Activated CD4-positive, CD25-positive, alpha-beta regulatory T cell (primary cell): ENCODE data around the gene TSPAN18.

Source experiments
- DNase-seq, 4 experiments: peaks; one replicate each; lab custom pipeline; 2025; lab: John Stamatoyannopoulos, UW

Gene TSPAN18

DNA sequence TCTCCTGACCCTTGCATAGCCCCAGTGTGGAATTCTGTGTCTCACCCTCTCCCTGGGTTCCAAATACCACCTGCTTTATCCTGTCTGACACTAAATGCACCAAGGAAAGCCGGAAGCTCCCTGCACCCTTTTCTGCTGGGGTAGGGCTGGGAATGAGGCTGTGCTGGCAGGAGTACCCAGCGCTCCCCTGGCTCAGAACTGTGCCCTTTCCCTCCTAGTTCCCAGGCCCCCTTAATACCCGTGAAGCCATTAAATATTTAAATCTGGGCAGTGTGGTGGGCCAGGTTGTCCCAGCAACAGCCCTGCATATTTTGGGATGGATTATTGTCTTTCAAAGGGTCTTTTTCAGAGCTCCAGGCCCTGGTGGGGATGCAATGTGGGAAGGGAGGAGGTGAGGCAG, 160.9 kb downstream of the TSPAN18 start:
- DNase-seq = no peak

DNA sequence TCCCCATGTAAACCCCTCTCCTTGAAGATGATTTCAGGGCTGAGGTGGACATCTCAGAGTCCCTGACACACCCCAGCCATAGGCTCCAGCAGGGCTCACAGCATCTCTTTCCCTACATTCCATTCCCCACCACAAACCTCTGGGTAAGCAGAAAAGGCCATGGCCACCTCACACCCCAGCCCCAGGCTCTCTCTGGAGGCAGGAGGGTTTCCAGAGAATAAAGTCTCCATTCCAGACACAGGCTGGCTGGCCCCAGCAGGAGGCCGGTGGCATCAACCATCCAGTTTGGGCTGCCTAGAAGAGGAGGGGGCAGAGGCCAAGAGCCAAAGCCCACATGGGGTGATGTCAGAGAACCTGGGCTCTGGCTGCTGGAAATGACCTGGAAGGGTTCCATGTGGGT, 162.5 kb downstream of the TSPAN18 start:
- no peak for DNase-seq

DNA sequence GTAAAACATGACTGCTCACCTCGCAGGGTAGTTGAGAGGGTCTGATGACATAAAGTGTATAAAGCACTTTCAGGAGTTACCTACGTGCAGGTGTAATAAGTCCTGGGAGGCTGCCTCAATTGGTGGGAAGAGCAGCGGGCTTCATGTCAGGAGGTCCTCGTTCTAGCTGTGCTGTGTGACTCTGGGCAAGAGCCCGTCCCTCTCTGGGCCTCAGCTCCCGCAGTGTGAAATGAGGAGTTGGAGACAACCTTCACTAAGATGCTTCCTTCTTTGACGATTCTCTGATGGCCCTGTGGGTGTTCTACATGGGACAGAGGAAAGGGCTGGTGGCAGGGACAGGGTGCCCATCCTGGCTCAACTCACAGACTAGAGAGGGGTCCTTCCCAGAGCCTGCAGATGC, 166.1 kb downstream of the TSPAN18 start:
- no peak for DNase-seq

DNA sequence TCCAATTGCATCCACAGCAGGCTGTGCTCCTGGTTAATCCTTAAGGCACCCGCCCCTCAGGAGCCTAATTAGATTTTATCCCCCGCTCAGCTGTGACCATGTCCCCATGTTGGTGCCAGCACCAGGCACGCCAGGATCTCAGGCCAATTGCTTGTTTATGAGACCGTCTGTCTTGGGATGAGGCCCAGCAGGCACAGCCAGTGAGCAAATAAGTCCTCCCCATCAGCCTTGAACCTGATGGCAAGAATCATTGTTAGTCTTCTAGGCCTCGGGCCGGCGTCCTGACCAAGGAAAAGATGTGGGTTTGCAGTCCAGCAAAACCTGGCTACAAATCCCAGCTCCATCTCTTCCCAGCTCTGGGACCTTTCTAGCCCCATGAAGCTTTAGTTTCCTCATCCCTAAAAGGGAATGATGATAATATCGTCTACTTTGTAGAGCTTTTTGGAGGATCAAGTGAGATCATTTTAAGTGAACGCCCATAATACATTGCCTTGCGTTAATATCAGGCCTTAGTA, 166.6 kb downstream of the TSPAN18 start:
- DNase-seq = no peak

DNA sequence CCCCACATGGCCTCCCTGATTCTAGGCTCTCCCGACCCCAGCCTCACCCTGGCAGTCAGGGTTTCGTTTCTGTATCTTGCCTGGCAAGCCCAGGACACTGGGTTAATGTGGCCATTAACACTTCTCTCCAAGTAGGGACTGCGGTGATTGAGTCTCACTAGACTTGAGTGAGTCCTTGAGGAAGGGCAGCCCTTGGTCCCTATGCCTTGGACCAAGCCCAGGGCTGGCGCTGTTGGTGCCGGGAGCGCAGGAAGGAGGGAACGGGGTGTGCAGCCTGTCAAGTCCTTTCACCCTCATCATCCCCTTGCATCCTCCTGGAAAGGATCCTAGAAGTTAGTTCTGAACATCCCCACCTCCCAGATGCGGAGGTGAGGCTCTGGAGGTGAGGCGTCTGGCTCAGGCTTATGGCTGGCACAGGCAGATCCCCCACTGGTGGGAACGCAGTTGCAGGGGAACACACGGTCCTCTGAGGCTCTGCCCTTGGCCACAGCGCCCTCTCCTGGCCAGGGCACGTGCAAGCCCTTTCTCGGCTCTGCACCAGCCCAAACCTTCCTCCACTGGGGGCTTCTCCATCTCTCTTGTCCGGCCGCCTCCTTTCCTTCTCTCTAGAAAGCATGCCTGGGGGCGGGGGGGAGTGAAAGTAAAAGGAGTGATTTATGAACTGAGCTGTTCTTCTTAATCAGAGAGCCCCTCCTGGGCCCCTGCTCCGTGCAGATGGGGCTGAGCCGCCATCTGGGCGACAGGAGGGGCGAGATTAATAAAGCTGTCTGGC, 167.3 kb downstream of the TSPAN18 start:
- peak in 3 of 4 experiments; percentile 6 to 19 (median 13) for DNase-seq

DNA sequence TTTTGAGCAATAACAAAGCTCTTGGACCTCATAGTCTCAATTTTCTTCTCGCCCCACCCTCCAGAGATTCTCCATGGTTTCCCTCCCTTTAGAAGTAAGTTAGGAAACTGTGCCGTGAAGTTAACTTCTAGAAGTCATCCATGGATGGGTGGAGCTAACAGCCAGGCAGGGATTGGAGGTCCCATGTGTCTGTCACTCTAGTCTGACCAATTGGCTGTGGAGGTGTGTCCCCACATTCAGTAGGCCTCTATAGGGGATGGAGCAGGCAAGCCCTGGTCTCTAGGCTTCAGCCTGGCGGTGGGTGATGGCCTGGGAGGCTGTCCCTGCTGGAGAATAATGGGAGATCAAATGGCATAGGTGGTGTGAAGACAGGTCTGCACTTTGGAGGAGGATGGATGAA, 173.2 kb downstream of the TSPAN18 start:
- no peak for DNase-seq

DNA sequence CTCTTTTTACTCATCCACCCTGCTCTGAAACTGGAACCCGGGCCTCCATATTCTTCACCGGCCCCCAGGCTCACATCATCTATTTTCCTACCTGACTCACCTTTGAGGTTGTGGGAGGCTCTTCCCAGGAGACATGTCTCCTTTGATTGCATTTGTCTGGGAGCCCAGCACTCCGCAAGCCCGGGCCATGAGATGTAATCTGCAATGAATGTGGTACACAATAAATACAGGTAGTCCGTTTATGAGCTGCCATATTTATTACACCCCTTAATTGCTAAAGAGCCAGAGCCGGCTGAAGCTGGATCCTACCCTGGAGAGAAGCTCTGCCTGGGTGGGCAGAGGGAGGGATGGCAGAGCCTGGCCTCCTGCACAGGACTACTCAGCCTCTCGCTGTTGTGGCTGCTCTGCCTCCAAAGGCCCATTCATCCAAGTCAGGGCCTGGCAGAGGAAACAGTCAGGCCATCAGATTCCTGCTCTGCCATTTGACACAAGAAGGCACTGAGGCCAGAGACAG, 174.4 kb downstream of the TSPAN18 start:
- no peak for DNase-seq

DNA sequence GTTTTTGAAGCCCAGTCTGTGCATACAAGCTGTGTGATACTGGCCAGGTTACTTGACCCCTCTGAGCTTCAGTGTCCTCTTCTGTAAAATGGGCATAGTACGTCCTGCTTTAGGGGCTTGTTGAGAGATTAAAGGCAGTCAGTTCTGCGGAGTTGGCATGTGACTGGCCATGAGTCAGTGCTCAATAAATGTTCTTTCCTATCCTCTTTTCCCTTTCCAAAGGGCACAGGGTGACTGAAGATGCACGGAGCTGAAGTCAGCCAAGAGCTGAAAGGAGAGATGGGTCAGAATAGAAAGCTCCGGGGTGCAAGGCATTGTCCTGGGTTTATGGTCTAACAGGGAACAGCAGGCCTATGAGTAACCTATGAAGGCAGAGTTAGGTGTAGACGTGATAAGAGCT, 175.0 kb downstream of the TSPAN18 start:
- no peak for DNase-seq

DNA sequence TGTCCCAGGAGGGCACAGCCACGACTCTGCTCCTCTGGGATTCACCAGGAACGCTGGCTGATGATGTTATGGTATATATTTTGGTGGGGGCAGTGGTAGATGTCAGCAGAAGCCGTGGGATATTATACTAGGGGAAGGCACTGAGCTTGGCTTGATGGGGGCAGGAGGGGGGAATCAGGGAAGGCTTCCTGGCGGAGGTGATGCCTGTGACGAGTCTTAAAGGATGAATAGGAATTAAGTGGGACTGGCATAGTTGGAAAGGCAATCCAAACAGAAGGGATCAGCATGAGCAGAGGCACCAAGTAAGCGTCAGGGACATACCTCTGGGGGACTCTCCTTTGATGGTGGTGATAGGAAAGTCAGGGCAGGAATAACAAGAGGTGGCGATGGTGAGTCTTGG, 176.3 kb downstream of the TSPAN18 start:
- DNase-seq = no peak

DNA sequence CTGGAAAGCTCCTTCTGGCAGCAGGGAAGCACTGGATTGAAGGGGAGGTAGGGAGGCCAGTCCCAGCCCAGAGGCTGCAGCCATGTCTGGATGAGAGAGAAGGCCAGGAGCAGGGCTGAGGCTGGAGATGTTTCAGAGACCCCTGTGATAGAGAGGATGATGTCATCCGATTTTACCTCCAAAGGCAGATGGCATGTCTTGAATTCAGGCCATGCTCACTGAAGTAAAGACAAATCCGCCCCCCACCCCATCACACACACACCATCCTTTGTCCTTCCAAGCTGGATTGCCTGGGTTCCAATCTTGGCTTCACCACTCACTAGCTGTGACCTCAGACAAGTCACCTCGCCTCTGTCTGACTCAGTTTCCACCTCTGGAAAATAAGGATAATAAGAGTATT, 176.8 kb downstream of the TSPAN18 start:
- no peak for DNase-seq

DNA sequence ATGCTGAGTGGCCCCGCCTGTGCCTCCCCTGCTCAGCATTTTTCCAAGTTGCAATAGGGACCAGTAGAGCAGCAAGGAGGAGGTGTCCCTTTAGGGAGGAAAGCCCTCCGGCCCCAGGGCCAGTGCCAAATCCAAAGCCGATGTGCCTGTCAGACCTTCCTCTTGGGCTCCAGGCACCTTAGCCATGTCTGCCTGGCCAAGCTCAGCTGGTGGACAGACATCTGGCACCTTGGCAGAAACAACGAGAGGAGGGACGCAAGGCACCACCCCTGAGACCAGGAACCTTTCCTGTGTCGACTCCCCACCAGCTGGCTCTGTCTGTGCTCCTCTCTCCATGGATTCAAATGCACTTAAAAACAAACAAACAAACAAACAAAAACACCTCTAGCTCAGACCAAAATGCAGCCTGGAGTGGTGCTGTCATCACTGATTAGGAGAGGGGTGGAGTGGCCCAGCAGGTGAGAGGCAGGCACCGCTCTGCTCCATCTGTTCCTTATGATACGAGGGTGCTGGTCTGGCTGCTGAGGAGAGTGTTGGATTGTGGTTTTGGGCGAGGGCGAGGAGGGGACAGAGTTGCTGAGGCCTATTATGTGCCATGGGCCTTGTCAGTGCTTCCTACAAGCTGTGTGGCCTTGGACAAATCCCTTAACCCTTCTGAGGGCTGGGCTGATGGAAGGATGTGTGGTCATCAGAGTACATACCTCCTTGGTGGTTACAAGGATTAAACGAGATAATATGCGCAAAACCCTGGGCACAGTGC, 177.7 kb downstream of the TSPAN18 start:
- DNase-seq = no peak

DNA sequence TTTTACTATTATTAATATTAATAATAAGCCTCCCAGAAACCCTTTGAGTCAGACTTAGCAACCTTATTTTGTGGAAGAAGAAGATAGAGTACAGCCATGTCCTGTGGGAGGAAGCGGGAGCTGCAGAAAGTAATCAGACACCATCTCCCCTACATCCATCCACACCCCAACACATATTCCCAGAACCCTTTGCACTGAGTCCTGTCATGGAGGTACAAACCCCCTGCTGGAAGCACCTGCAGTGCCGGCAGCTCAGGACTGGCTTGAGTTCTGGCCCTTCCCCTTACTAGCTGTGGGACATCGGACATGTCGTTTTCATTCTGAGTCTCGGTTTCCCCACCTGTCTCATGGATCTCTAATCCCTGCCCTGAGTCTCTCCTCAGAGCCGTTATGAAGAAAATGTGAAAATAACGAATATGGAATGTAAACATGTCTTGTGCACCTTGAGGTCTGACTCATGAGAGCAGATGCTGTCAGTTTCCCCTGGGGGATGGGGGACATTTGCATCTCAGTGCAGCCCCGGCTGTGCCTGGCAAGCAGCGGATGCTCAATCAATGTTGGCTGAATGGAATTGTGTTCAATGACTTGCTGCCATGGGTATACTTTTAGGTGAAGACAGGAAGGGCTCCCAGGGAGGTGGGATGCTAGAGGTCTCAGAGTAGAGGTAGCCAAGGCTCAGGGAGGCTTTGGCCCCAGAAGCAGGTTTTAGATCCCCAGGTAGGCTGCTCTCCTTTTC, 178.5 kb downstream of the TSPAN18 start:
- DNase-seq = no peak

DNA sequence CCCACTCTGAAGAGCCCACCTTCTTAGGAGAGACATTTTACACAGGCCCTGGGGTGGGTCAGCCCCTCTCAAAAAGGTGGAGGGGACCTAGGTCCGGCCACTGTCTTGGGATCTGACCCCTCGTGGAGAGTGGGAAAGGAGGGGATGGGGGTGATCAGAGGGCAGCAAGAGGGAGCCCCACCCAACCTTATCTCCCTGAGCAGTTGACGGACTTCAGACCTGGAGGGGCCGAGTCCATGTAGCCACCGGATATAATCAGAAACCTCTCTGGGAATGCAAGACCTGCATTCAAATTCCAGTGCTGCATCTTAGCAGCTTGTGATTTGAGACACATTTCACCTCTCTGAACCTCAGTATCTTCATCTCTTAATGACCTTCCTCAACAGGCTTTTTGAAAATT, 179.9 kb downstream of the TSPAN18 start:
- DNase-seq = no peak

DNA sequence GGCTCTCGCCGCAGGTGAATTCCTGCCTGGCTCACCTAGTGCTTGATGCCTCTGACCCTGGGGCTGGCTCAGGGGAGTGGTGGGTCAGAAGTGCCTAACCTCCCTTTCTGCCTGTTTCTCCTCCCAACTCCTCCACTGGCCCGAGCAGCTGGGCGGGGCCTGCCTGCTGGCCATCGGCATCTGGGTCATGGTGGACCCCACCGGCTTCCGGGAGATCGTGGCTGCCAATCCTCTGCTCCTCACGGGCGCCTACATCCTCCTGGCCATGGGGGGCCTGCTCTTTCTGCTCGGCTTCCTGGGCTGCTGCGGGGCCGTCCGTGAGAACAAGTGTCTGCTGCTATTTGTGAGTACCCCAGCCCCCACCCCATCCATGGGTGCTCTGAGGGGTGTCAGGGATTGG, 182.8 kb downstream of the TSPAN18 start:
- no peak for DNase-seq

DNA sequence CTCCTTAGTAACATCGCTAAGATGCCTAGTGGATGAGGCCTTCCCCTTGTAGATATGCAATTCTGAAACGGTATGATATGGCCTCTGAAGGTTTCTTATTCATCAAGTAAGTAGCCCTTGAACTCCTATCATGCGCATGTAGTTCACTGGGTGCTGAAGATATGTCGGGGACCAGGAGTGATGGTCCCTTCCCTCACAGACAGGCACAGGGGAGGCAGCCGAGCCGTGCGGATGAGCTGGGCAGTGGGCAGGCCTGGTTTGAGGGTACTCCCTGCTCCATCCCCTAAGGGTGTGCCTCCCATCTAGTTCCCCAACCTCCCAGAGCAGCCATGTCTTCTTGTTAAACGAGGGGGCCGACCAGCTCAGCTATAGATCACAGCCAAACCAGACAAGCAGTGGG, 183.8 kb downstream of the TSPAN18 start:
- no peak for DNase-seq

DNA sequence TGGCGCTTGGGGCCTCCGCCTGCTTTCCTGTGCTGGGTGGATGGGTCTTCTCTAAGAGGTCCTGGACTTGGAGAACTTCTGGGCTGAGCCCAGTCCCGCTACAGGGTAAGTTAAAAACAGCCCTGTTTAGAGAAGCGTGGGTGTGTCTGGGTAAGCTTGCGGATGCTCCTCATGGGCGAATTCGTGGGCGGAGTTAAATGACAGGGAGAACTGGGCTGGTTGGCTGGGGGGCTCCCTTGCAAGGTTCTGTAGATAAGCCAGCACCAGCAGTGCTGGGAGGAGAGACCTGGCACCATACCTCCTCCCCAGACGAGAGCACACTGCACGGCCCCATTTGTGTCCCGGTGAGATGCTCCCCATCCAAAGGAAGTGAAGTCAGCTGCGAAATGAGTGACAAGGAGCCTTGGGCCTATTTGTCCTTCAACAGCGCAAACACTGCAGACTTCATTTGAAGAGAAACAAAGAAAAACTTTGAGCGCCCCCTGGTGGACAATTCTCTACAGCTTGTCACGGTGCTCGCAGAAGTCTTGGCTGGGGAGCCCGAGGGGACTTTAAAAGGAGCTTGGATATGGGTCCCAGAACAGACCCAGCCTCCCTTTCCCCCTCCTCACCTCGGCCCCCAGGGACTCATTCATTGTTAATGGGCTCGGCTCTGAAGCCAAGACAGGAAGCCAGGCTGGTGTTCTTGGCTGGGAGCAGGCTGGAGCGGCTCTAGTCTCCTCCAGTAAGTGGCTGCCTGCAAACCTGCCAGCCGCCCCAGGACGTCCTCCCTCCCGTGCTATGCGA, 184.5 kb downstream of the TSPAN18 start:
- DNase-seq = peak; percentile 64 to 81 (median 74)

DNA sequence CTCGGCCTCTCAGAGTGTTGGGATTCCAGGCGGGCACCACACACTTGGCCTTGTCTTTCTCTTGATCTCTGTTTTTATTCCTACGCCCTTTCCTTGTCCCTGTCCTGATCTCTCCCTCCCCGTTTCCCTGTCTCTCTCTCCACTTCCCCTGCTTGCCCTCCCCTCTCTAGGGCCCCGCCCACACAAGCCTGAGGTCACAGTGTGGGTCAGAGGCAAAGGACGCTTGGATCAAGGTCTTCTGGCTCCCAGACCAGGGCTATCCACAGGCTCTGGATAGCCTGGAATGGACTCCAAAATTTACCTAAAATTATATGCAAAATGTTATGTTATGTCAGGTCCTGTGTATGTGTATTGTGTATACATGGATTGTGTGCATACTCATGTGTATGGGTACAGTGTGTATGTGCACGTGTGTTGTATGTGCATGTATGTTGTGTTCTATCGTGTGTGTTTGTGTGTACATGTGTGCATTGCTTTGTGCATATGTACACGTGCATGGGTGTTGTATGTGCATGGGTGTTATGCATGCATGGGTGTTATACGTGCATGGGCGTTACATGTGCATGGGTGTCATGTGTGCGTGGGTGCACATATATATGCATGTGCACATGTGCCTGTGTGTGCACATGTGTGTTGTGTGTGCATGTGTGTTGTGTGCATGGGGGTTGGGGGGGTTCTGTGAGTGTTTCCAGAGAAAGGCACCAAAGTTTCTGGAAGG, 185.7 kb downstream of the TSPAN18 start:
- DNase-seq = no peak

DNA sequence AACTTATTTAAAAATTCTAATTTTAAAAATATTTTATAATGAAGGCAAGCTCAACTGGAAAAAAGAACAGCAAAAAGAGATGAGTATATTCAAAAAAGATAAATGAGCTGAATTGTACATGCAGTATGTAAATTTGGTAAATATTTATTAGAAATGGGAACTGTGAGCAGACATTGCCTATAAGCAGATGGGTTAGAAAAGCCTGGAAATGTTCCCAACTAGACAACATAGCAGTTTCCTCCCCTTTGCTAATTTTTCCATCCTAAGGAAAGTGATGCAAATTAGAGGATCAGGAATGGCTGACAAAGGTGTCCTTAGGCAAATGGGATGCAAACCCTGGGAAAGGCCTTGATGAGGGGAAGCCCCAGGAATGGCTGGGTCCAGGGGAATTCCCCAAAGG, 186.7 kb downstream of the TSPAN18 start:
- no peak for DNase-seq

DNA sequence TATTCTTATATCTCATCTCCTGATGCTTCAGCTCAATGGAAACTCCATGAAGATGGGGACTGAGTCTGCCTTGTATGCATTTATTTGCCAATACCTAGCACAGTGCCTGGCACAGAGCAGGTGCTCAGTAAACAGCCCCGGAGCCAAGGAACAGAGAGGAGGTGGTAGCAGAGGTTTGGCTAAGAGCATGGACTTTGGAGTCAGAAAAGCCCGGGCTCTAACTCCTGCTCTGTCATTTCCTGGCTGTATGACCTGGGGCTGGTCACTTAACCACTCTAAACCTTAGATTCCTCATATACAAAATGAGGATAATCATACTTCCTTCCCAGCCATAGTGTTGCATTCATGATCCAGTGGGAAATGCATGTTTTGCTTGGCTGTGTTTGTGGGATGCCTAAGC, 187.3 kb downstream of the TSPAN18 start:
- no peak for DNase-seq

DNA sequence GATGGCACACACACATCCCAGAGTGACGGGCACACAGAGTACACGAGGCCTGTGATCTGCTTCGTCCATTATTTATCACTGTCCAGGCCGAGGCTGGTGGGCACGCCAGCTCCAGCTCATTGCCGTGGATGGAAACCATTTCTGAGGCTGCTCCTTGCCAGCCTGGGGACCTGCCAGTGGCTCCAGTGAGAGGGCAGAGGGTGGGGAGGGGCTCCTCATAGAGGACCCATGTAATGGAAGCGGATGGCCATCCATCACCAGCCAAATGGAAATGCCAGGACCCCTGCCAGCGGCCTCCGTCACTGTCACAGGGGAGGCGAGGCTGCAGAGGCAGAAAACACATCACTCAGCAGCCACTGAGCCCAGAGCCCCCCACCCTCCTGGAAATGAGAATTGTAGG, 188.2 kb downstream of the TSPAN18 start:
- no peak for DNase-seq

DNA sequence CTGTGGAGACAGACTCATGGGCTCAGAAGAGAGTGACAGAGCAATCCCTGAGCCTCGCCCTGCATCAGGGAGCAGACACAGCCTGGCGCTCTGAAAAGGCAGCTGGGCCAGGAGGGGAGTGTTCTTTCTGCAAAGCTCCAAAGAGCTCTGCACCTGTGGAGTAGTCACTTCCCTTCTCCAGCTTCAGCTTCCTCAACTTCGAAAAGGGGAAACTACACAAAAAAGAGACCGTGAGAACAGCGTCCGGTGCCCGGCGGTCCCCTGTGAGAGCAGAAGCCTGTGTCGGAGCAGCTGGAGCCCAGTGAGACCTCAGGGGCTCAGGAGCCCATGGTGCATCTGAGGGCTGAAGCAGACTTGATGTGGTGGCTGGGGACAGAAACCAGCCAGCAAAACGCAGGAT, 188.9 kb downstream of the TSPAN18 start:
- DNase-seq = no peak
